HG03159 (cell line): Measurements from ENCODE around the gene A1CF.
"Not testable (repeated sequence)": the region's sequence is repeated elsewhere in the genome, so short reads cannot be mapped to it uniquely, and the experiment has no call there.

ENCODE experiments used
- ATAC-seq: cut with Tn5 transposase; IDR thresholded peaks from one replicate; pipeline ENCODE4 v1.9.1; 2021; ENCODE audit warnings: mild to moderate bottlenecking, moderate library complexity; ENCODE audit not compliant: unreplicated experiment

Gene A1CF

DNA sequence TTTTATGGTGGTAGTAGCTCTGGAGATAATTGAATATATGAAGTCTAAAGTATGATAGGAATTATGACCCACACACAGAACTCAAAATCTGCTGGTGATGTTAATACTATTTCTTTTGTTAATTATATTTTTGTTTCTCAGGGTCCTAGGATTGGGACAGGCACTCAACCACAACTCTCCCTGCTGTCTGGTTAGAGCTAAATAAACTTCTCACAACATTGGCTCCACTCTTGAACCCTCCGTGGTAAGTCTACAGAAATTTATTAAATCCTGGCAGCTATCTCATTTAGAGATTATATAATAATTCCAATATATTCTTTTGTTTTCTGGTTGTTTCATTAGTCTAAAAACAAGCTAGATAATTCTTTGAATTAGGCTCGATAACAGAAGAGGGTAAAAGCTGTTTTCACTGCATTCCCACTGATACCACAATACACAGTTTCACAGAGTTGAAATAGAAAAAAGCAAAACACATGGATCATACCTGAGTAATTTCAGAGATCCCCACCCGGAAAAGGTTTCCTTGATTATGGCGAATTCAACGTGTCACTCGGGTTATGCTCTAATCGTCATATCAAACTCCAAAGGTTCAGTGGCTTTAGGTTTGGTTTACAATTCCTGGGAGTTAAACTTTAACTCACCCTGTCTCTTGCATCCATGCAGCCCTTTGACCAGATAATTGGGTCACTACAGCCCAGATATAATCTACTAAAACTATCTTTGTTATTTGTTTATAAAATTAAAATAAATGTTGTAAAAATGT is at the start of gene A1CF:
Gene A1CF (minus strand): TSS at position 531 of the 763 bp plus-strand sequence. CDS start 25,687 bp downstream, outside the sequence.
- no peak for ATAC-seq

DNA sequence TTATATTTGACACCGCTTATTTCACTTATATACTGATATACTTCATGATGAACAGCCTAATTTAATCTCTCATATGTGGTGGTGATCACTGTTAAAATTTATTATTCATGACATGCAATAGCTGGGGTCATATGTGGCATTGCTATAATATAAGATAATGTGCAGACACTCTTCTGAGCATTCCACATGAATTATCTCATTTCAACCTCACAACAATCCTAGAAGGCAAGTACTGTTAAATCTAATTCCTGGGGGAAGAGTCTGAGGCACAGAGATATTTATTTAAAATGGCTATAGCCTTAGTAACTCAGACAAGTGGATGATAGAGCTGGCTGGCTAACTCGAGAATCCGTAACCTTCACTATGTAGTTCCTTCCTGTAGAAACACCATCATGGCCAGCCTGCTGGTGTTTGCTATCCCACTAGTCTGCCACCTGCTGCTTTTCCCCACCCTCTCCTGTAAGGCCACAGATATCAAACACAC is 46.6 kb upstream of the A1CF start:
- no peak for ATAC-seq

GRCh38 chr10:50929670-50930069 is 44.2 kb upstream of the A1CF start:
- ATAC-seq, result no peak

GRCh38 chr10:50928190-50928552 is 42.7 kb upstream of the A1CF start:
- ATAC-seq, result no peak

GRCh38 chr10:50927522-50928189 is 42.2 kb upstream of the A1CF start:
- no peak for ATAC-seq

- ATAC-seq, result not testable (repeated sequence)
These were observed 38.0 kb upstream of the A1CF start for GRCh38 chr10:50923471-50923870.

DNA sequence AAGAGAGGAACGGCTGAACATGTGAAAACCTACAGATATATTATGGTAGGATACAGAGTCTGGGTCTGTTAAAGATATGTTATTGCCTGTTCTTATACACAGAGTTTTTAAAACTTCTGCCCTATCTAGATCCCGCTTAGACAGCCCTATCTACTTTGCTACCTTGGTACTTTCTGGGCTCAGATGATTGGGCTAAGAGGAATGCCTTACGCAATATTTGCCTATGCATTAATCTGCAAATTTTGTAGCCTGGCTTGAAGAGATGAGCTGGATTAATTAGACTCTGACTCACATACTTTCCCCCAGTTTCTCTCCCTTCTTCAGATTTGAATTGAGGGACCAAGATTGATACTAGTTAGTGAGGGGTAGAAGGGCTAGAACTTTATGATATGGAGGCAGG is 33.6 kb upstream of the A1CF start:
- ATAC-seq, result no peak

- no peak for ATAC-seq
These were observed 33.1 kb upstream of the A1CF start for GRCh38 chr10:50918529-50918928.

- ATAC-seq, result no peak
These were observed 32.1 kb upstream of the A1CF start for GRCh38 chr10:50917486-50917885.

GRCh38 chr10:50909334-50910014 is 24.0 kb upstream of the A1CF start:
- no peak for ATAC-seq

- no peak for ATAC-seq
These were observed 22.9 kb upstream of the A1CF start for GRCh38 chr10:50908366-50908765.

DNA sequence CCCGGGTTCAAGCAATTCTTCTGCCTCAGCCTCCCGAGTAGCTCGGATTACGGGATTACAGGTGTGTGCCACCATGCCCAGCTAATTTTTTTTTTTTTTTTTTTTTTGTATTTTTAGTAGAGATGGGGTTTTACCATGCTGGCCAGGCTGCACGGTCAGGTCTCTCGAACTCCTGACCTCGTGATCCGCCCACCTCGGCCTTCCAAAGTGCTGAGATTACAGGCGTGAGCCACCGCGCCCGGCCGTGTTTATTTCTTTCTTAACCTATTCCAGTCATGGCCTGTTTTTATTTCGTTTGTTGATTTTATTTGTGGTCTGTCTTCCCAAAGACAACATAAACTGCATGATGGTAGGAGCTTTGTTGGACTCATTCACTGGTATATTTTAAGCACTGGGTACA is 20.4 kb upstream of the A1CF start:
- not testable (repeated sequence) for ATAC-seq

DNA sequence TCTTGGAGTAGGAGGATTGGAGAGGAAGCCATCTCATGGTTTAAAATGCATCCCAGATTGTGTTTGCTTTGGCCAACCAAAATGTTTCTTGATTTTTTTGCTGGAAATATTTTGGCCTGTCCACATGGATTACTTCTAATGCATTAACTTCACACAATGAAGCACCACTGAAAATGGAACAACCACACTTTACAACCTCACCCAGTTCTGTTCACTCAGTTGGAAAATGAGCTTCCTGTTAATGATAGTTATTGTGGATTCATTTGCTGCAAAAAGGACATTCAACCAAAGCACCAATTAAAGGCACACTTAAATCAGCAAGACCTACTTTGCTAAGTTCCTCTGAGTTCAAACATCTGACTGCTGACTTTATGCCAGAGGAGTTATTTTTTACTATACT is 11.3 kb upstream of the A1CF start:
- ATAC-seq, result no peak

GRCh38 chr10:50894312-50894711 is 8.9 kb upstream of the A1CF start:
- no peak for ATAC-seq

GRCh38 chr10:50892467-50892866 is 7.0 kb upstream of the A1CF start:
- no peak for ATAC-seq

GRCh38 chr10:50884302-50884701 is 1.1 kb downstream of the A1CF start:
- ATAC-seq, result no peak

GRCh38 chr10:50883629-50884028 is 1.8 kb downstream of the A1CF start:
- ATAC-seq, result no peak

DNA sequence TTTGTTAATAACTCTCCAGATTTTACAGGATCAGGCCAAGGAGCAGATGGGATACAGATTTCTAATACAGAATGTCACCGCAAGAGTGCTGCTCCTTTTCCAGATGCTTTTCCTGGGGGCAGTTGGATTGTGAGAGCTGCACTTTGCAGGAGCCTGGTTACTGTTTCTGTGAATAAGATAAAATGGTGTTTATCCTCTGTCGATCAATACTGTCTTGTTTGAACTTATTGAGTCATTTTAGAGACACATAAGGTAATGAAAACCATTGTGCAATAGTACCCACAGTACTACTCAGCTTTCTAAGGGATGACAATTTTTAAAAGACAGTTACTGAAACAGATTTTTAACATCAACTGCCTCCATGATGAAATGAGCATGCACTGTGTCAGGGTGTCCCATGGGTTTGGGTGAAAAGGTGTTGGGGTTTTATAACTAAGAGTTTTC is 2.9 kb downstream of the A1CF start:
- ATAC-seq, result no peak

- not testable (repeated sequence) for ATAC-seq
These were observed 4.4 kb downstream of the A1CF start for GRCh38 chr10:50881046-50881445.

GRCh38 chr10:50876429-50876828 is 9.0 kb downstream of the A1CF start:
- ATAC-seq, result no peak

DNA sequence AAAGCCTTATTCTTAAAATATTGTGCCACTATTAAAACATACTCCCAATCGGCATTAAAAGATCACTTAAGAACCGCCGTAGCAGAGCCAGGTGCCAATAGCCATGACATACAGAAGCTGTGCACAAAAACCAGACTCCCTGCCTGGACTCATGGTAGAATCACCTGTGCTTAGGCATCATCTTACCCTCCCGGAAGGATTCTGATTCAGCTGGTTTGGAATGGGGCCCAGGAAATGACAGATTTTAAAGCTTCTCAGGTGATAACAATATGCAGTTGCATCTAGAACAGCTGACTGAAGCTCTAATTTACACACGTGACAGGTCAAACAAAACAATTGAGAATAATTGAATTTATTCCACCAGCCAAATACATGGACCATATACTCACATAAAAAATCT is 10.7 kb downstream of the A1CF start:
- no peak for ATAC-seq

GRCh38 chr10:50866317-50866716 is 19.1 kb downstream of the A1CF start:
- no peak for ATAC-seq
